Measurements from ENCODE around the gene NOC4L. TPM values are rescaled to one million over a fixed set of nuclear protein-coding genes. Genes with fewer than 3 reads are reported as not detected.

NOC4L gene
- total and polyA plus RNA-seq, 2 experiments from 2014 or later = 42.4 to 54.7 TPM

DNA sequence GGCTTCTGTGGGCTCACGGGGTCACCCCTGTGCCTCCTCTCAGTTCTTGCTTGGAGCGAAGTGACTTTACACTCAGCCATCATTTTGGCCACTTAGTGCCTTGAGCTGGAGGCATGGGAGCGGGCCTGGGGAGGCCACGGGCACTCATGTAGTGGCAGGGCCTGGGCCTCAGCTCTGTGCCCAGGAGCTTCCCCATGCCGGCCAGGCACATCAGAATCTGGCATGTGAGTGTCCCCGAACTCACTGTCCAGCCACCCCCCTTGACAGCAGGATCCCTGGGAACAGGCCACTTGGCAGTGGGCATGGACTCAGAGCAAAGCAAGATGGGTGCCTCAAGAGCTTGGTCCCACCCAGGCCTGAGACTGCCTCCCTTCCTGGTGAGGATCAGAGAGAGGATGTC lies 29.6 kb upstream of the NOC4L start:
- no peak overlapping the region for H2AFZ ChIP-seq
- peaks cover 14% of the 10 kb centered on the region for H3K27me3 Mint-ChIP-seq (ENCODE audit: insufficient read depth, low read depth, poor library complexity)
- no peak for TF ChIP-seq JUNB (IDR thresholded peaks at IDR 0.05; ENCODE audit: unreplicated experiment)
- no peak for TF ChIP-seq ZNF114 (CRISPR knock-in tag; IDR thresholded peaks at IDR 0.05)
- H3K27ac Mint-ChIP-seq = no peak overlapping the region
- no peaks in the 10 kb centered on the region for H3K4me1 ChIP-seq (ENCODE audit: insufficient read depth)
- H3K9me2 ChIP-seq (ENCODE audit: insufficient read depth) = no peaks in the 10 kb centered on the region
- no peaks in the 10 kb centered on the region; the same call in 1 of the 2 replicates for H3F3A ChIP-seq (replicated peaks; ENCODE audit: low read depth)
- H3K36me3 Mint-ChIP-seq (ENCODE audit: low read depth) = peaks cover 33% of the 10 kb centered on the region
- H3K9me3 Mint-ChIP-seq = no peaks in the 10 kb centered on the region
- no peaks in the 10 kb centered on the region for H3K79me2 ChIP-seq (replicated peaks; ENCODE audit: insufficient read depth)
- H3K27me3 ChIP-seq (ENCODE audit: insufficient read depth) = no peaks in the 10 kb centered on the region
- no peak overlapping the region for H3K4me2 ChIP-seq
- H3K4me3 Mint-ChIP-seq = no peak overlapping the region
- H3K27ac ChIP-seq (ENCODE audit: low read depth) = no peak overlapping the region
- no peak for ATAC-seq
- H3K4me1 Mint-ChIP-seq = no peaks in the 10 kb centered on the region
- H3K36me3 ChIP-seq (ENCODE audit: insufficient read depth) = peaks cover 6% of the 10 kb centered on the region; the same call in 1 of the 2 replicates
- H4K20me1 ChIP-seq (replicated peaks; ENCODE audit: insufficient read depth) = no peaks in the 10 kb centered on the region
- no peak overlapping the region for H3K4me3 ChIP-seq
- no peak for DNase-seq (ENCODE audit: low spot score)

DNA sequence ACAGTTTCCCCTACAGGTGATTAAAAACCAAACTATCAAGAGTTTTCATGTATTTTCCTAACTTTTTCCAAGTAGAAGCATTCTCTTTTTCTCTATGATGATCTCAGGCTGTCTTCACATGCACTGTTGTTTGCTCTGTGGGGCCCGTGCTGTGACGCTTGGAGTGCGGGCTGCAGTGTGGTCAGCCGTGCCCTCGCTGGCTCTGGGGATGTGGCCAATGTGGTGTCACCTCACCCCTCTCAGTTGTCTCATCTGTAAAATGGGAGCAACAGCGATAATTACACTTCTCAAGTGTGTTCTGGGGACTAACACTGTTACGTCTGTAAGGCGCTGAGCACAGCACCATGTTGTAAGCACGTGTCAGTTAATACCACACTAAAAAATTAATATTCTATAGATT lies 28.8 kb upstream of the NOC4L start:
- Histone ChIP-seq H3K9me2 (ENCODE audit: insufficient read depth) (no peaks in the 10 kb centered on the region), H3K4me2 (no peak overlapping the region), H3K36me3 (ENCODE audit: insufficient read depth) (peaks cover 6% of the 10 kb centered on the region; the same call in 1 of the 2 replicates), H3K27ac (ENCODE audit: low read depth) (no peak overlapping the region), H4K20me1 (replicated peaks; ENCODE audit: insufficient read depth) (no peaks in the 10 kb centered on the region), H3K79me2 (replicated peaks; ENCODE audit: insufficient read depth) (no peaks in the 10 kb centered on the region), H3K4me3 (no peak overlapping the region), H2AFZ (no peak overlapping the region), H3K4me1 (ENCODE audit: insufficient read depth) (no peaks in the 10 kb centered on the region), H3F3A (replicated peaks; ENCODE audit: low read depth) (no peaks in the 10 kb centered on the region; the same call in 1 of the 2 replicates), H3K27me3 (ENCODE audit: insufficient read depth) (no peaks in the 10 kb centered on the region)
- no peaks in the 10 kb centered on the region for H3K4me1 Mint-ChIP-seq
- H3K27me3 Mint-ChIP-seq (ENCODE audit: insufficient read depth, low read depth, poor library complexity) = peaks cover 19% of the 10 kb centered on the region
- H3K36me3 Mint-ChIP-seq (ENCODE audit: low read depth) = peaks cover 32% of the 10 kb centered on the region
- DNase-seq (ENCODE audit: low spot score) (no peak), ATAC-seq (no peak)
- no peak for TF ChIP-seq CREB1 (CRISPR knock-in tag; IDR thresholded peaks at IDR 0.05; ENCODE audit: low read depth)
- no peaks in the 10 kb centered on the region for H3K9me3 Mint-ChIP-seq
- H3K4me3 Mint-ChIP-seq = no peak overlapping the region
- H3K27ac Mint-ChIP-seq = no peak overlapping the region

DNA sequence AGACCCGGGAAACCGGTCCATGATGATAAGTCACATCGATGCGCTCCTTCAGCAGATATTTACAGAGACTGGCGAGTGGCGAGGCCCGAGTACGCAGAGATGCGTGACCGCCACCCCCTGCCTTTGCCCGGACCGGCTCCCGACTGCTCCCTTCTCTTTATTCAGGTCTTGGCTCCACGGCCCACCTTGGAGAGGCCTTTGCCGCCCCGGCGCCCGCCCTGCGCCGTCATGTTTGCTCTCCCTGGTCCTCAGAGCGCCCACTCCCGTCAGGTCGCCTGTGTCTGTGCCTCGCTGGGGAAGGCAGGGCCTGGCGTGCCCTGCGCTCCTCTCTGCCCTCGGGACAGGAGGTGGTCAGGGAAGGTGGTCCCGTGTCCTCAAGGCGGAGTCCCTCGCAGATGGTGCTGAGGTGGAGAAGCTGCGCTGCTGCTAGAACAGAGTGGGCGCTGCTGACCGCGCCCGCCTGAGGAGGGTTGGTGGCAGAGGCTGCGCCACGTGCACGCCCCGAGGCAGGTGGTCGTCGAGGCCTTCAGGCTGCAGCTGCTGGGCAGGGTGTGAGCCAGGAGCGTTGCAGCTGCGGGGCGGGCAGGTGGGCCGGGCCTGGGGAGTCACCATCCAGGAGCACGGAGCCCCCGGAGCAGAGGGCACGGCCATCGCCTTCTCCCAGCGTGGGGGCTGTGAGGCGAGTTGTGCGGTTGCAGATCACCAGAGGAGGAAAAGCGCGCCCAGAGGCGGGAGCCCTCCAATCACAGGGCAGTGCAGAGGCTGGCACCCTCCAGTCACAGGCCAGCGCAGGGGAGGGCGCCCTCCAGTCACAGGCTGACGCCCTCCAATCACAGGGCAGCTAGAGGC lies 27.3 kb upstream of the NOC4L start:
- H3K27ac Mint-ChIP-seq = no peak overlapping the region
- ATAC-seq (no peak), DNase-seq (ENCODE audit: low spot score) (no peak)
- no peak overlapping the region for H3K4me3 ChIP-seq
- no peaks in the 10 kb centered on the region for H3K27me3 ChIP-seq (ENCODE audit: insufficient read depth)
- H3K79me2 ChIP-seq (replicated peaks; ENCODE audit: insufficient read depth) = no peaks in the 10 kb centered on the region
- H3K4me2 ChIP-seq = no peak overlapping the region
- no peaks in the 10 kb centered on the region for H4K20me1 ChIP-seq (replicated peaks; ENCODE audit: insufficient read depth)
- no peak overlapping the region for H3K27ac ChIP-seq (ENCODE audit: low read depth)
- no peaks in the 10 kb centered on the region for H3K4me1 Mint-ChIP-seq
- H3K9me3 Mint-ChIP-seq = no peaks in the 10 kb centered on the region
- peaks cover 11% of the 10 kb centered on the region; the same call in 1 of the 2 replicates for H3K36me3 ChIP-seq (ENCODE audit: insufficient read depth)
- peaks cover 26% of the 10 kb centered on the region for H3K36me3 Mint-ChIP-seq (ENCODE audit: low read depth)
- H3F3A ChIP-seq (replicated peaks; ENCODE audit: low read depth) = no peaks in the 10 kb centered on the region; the same call in 1 of the 2 replicates
- H3K9me2 ChIP-seq (ENCODE audit: insufficient read depth) = no peaks in the 10 kb centered on the region
- H3K4me1 ChIP-seq (ENCODE audit: insufficient read depth) = no peaks in the 10 kb centered on the region
- H2AFZ ChIP-seq = no peak overlapping the region
- no peak overlapping the region for H3K4me3 Mint-ChIP-seq
- peaks cover 13% of the 10 kb centered on the region for H3K27me3 Mint-ChIP-seq (ENCODE audit: insufficient read depth, low read depth, poor library complexity)
- TF ChIP-seq ZNF114 (CRISPR knock-in tag; IDR thresholded peaks at IDR 0.05) = no peak
- TF ChIP-seq ZNF331 (CRISPR knock-in tag; IDR thresholded peaks at IDR 0.05; ENCODE audit: low read depth) = no peak
- TF ChIP-seq JUNB (IDR thresholded peaks at IDR 0.05; ENCODE audit: unreplicated experiment) = no peak
- TF ChIP-seq NANOG (IDR thresholded peaks at IDR 0.05; ENCODE audit: borderline replicate concordance) = no peak
- TF ChIP-seq, protein P1, sequence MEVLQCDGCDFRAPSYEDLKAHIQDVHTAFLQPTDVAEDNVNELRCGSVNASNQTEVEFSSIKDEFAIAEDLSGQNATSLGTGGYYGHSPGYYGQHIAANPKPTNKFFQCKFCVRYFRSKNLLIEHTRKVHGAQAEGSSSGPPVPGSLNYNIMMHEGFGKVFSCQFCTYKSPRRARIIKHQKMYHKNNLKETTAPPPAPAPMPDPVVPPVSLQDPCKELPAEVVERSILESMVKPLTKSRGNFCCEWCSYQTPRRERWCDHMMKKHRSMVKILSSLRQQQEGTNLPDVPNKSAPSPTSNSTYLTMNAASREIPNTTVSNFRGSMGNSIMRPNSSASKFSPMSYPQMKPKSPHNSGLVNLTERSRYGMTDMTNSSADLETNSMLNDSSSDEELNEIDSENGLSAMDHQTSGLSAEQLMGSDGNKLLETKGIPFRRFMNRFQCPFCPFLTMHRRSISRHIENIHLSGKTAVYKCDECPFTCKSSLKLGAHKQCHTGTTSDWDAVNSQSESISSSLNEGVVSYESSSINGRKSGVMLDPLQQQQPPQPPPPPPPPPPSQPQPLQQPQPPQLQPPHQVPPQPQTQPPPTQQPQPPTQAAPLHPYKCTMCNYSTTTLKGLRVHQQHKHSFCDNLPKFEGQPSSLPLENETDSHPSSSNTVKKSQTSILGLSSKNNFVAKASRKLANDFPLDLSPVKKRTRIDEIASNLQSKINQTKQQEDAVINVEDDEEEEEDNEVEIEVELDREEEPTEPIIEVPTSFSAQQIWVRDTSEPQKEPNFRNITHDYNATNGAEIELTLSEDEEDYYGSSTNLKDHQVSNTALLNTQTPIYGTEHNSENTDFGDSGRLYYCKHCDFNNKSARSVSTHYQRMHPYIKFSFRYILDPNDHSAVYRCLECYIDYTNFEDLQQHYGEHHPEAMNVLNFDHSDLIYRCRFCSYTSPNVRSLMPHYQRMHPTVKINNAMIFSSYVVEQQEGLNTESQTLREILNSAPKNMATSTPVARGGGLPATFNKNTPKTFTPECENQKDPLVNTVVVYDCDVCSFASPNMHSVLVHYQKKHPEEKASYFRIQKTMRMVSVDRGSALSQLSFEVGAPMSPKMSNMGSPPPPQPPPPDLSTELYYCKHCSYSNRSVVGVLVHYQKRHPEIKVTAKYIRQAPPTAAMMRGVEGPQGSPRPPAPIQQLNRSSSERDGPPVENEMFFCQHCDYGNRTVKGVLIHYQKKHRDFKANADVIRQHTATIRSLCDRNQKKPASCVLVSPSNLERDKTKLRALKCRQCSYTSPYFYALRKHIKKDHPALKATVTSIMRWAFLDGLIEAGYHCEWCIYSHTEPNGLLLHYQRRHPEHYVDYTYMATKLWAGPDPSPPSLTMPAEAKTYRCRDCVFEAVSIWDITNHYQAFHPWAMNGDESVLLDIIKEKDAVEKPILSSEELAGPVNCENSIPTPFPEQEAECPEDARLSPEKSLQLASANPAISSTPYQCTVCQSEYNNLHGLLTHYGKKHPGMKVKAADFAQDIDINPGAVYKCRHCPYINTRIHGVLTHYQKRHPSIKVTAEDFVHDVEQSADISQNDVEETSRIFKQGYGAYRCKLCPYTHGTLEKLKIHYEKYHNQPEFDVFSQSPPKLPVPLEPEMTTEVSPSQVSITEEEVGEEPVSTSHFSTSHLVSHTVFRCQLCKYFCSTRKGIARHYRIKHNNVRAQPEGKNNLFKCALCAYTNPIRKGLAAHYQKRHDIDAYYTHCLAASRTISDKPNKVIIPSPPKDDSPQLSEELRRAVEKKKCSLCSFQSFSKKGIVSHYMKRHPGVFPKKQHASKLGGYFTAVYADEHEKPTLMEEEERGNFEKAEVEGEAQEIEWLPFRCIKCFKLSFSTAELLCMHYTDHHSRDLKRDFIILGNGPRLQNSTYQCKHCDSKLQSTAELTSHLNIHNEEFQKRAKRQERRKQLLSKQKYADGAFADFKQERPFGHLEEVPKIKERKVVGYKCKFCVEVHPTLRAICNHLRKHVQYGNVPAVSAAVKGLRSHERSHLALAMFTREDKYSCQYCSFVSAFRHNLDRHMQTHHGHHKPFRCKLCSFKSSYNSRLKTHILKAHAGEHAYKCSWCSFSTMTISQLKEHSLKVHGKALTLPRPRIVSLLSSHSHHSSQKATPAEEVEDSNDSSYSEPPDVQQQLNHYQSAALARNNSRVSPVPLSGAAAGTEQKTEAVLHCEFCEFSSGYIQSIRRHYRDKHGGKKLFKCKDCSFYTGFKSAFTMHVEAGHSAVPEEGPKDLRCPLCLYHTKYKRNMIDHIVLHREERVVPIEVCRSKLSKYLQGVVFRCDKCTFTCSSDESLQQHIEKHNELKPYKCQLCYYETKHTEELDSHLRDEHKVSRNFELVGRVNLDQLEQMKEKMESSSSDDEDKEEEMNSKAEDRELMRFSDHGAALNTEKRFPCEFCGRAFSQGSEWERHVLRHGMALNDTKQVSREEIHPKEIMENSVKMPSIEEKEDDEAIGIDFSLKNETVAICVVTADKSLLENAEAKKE (CRISPR knock-in tag; IDR thresholded peaks at IDR 0.05) = no peak

Data from GM23338 (cell line).